ENCODE data around the gene ELANE. TPM values are rescaled to one million over a fixed set of nuclear protein-coding genes. Genes with fewer than 3 reads are reported as not detected.
A peak's percentile ranks its signal among the peaks of the same experiment; 100 is the strongest.

Gene ELANE
- total and polyA plus RNA-seq, 9 of the 15 experiments (the other 6 are each of a cell fraction or from before 2014, with no cell fraction given) = not detected

GRCh38 chr19:892894-893689 is 41.0 kb downstream of the ELANE start, which contains the start of the genes MED16 and RNU6-9 (continued):
- no peak for TF ChIP-seq GTF2E2 (tag; IDR thresholded peaks at IDR 0.05)
- TF ChIP-seq ZNF239 (CRISPR knock-in tag; IDR thresholded peaks at IDR 0.05) = no peak
- peak; percentile 99 for TF ChIP-seq SNAPC5 (CRISPR knock-in tag; IDR thresholded peaks at IDR 0.05)
- no peak for TF ChIP-seq TCF15 (CRISPR knock-in tag; IDR thresholded peaks at IDR 0.05)
- TF ChIP-seq CBX8 (IDR thresholded peaks at IDR 0.05; ENCODE audit: borderline replicate concordance, extremely low read depth, low read depth, low read length, poor library complexity, severe bottlenecking) = no peak
- no peak for TF ChIP-seq COPS2 (conservative IDR thresholded peaks at IDR 0.05)
- TF ChIP-seq ZNF766 (CRISPR knock-in tag; conservative IDR thresholded peaks at IDR 0.05) = peak; percentile 63
- TF ChIP-seq MECOM (CRISPR knock-in tag; IDR thresholded peaks at IDR 0.05) = no peak
- 0 out of 4 replicates have a peak, but pooled peaks of 1 of the 2 experiments have one; percentile 26 for TF ChIP-seq HDAC1 (IDR thresholded peaks at IDR 0.05)
- TF ChIP-seq CBFB (CRISPR knock-in tag; IDR thresholded peaks at IDR 0.05) = no peak
- TF ChIP-seq ZNF785 (CRISPR knock-in tag; IDR thresholded peaks at IDR 0.05) = no peak
- no peak for TF ChIP-seq ADNP (tag; IDR thresholded peaks at IDR 0.05)
- no peak for TF ChIP-seq GATAD2A (IDR thresholded peaks at IDR 0.05)
- peak; percentile 90 for TF ChIP-seq SIN3B (IDR thresholded peaks at IDR 0.05; ENCODE audit: low read depth)
- TF ChIP-seq RBM14 (IDR thresholded peaks at IDR 0.05; ENCODE audit: borderline replicate concordance, insufficient read depth, low read depth, low read length) = no peak
- TF ChIP-seq MLX (CRISPR knock-in tag; conservative IDR thresholded peaks at IDR 0.05) = no peak
- no peak for TF ChIP-seq ZNF174 (CRISPR knock-in tag; IDR thresholded peaks at IDR 0.05)
- TF ChIP-seq TBL1XR1 (IDR thresholded peaks at IDR 0.05; ENCODE audit: low read length in 2 of 2) = peak; percentile 36 to 38; a peak in 2 of 4 replicates
- 0 out of 4 replicates have a peak, but pooled peaks of 1 of the 2 experiments have one; percentile 21 for TF ChIP-seq TEAD1 (CRISPR knock-in tag; IDR thresholded peaks at IDR 0.05)
- TF ChIP-seq CEBPG (CRISPR knock-in tag; IDR thresholded peaks at IDR 0.05) = no peak
- no peak for TF ChIP-seq CEBPG (tag; conservative IDR thresholded peaks at IDR 0.05 in 1 of 2, IDR thresholded peaks at IDR 0.05 in 1 of 2)
